Activated CD4-positive, alpha-beta T cell treated with anti-CD3 and anti-CD28 coated beads, Interleukin-2, amount 50 U/mL, for 24 hours (primary cell): ENCODE data around the gene MPZL1.
"Not testable (repeated sequence)": the region's sequence is repeated elsewhere in the genome, so short reads cannot be mapped to it uniquely, and the experiment has no call there.

Experiments used
- DNase-seq, 2 donors: peaks; one replicate each; pipeline ENCODE4 v3.0.0-alpha.2; 2020; ENCODE audit warnings: low read depth in 1 of 2, low spot score in 1 of 2

Gene MPZL1

DNA sequence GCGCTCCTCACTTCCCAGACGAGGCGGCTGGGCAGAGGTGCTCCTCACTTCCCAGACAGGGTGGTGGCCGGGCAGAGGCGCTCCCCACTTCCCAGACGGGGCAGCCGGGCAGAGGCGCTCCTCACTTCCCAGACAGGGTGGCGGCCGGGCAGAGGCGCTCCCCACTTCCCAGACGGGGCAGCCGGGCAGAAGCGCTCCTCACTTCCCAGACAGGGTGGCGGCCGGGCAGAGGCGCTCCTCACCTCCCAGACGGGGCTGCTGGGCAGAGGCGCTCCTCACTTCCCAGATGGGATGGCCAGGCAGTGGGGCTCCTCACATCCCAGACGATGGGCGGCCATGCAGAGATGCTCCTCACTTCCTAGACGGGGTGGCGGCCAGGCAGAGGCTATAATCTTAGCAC is 84.5 kb downstream of the MPZL1 start:
- not testable (repeated sequence) for DNase-seq

GRCh38 chr1:167806676-167807075 is 84.9 kb downstream of the MPZL1 start:
- not testable (repeated sequence) for DNase-seq

- no peak for DNase-seq
Measured at GRCh38 chr1:167808104-167808503, 86.3 kb downstream of the MPZL1 start.

DNA sequence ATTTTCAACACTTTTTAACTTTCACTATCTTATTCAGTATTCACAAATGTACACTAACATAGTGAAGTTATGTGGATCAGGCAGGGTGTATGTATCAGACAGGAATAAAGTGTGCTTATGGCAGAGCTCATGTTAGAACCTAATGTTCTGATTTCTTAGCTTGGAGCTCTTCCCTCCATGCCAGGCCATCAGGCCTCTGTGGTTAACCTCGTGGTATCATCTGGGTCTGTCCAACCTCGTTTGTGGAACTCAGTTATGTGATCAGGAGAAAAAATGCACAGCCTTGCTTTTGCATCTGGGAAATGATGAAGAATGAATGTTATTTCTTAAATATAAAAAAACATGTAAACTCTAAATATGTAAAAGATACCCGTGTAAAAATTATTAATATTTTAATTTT is 86.9 kb downstream of the MPZL1 start:
- no peak for DNase-seq

DNA sequence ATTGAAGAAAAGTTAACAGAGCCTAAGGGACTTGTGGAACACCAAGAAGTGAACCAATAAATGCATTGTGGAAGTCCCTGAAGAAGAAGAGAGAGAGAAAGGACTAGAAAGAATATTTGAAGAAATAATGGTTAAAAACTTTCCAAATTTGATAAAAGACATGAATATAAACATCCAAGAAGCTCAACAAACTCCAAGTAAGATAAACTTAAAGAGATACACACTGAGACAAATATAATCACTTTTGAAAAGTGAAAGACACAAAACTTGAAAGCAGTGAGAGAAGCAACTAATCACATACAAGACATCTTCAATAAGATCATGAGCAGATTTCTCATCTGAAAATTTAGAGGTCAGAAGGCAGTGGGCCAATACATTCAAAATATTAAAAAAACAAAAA is 91.2 kb downstream of the MPZL1 start:
- DNase-seq: no peak

GRCh38 chr1:167815650-167816049 is 93.9 kb downstream of the MPZL1 start:
- no peak for DNase-seq

GRCh38 chr1:167819849-167820683 is 98.3 kb downstream of the MPZL1 start:
- no peak for DNase-seq

DNA sequence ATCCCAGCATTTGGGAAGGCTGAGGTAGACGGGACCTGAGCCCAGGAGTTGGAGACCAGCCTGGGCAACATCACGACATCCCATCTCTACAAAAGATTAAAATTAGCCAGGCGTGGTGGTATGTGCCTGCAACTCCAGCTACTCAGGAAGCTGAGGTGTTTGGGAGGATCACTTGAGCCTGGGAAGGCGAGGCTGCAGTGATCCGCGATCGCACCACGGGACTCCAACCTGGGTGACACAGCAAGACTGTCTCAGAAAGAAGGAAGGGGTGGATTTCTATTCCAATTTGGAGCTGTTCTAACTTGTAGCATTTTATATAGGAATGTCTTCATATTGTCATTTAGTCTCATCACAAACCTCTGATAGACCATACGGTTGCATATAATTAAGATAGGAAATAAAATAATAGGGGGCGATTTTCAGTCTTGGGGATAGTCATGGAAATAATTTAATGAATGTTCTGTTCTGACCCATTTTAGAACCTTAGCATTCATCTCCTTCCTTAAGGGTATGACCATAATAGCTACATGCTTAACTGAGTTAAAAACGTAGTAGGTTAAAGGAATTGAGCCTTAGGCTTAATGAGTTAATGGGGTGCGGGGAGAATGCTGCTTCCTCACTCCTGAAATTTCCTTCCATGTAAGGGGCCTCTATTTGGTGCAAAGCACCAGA is 99.0 kb downstream of the MPZL1 start:
- DNase-seq: no peak

DNA sequence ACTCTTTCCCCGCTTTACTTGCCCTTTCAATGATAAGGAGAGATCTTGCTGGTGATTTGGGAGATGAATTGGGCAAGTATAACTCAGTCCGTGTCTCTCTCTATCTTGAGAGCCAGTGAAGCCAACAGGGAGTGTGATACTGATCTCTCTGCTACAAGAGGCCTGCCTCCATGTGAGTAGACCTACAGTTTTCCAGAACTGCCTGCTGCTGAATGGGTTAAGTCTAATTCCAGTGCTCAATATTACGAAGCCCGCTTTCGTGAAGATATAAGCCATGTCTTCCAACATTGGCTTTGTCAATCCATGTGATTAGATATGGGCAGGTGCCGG is 99.5 kb downstream of the MPZL1 start:
- DNase-seq: no peak

DNA sequence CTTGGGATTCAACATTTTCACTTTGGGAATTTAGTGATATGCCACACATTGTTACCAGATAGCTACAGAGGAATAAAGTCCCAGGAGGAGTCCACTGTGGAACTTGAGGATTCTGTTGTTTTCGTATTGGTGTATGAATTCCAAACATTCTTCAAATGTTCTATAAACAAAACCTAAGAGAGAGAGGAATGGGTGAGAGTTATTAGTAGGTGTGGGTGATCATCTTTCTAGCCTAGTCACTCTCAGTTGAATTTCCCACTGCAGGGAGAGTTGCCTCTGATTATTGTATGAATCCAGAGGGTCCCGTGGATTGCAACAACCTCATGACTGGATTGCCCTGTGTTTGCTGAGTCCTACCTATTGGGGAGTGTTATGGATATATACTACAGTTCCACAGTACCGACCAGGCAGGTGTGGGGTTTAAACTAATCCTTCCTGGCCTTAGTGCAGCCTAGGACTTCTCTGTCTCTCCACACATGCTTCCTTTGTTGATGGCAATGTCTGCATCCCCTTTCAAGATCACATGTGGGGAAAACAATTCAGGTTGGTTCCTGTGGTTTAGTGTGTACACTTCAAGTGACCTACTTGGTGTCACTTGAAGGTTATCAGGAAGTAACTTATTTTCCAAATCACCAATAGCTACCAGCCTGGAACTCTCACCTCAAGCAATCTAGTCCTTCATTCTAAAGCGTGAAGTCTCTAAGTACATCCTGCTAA is 100.3 kb downstream of the MPZL1 start:
- no peak for DNase-seq

DNA sequence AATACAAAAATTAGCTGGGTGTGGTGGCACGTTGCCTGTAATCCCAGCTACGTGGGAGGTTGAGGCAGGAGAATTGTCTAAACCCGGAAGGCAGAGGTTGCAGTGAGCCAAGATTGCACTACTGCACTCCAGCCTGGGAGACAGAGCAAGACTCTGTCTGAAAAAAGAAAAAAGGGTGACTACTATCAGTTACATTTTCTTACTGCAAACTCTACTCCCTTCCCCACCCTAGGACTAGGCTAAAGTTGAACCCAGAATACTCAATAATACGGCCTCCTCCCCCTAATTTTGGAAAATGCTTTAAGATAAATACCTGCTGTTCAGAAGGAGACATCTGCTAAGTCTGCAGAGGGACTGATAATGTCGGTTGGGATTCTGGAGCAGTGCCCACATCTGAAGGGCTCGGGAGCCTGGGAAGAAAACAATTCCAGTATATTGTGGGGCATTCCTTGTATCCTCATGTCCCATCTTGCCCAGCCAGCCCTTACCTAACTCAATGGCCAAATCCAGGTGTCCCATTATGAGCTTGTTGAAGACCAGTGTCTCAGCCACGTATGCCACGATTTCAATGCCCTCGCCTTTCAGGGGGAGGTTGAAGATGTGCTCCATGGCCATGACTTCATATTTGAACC is 102.5 kb downstream of the MPZL1 start:
- DNase-seq: no peak

DNA sequence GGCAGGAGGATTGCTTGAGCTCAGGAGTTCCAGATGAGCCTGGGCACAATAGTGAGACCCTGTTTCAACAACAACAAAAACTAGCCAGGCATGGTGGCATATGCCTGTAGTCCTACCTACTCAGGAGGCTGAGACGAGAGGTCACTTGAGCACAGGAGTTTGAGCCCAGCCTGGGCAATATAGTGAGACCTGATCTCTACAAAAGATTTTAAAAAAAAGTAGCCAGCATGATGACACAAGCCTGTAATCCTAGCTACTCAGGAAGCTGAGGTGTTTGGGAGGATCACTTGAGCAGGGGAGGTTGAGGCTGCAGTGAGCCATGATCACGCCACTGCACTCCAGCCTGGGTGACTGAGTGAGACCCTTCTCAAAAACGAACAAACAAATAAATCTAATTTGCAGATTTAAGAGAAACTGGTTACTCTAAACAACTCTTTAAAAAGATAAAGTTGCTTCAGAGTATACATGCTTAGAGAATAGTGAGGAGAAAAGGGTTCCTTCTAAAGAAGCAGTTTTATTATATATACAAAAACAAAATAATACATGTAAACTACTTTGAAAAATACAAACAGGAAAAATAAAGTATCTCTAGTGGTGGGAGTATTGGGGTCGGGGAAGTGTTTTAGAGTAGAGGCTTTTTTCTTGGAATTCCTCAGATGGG is 103.8 kb downstream of the MPZL1 start:
- DNase-seq: no peak

DNA sequence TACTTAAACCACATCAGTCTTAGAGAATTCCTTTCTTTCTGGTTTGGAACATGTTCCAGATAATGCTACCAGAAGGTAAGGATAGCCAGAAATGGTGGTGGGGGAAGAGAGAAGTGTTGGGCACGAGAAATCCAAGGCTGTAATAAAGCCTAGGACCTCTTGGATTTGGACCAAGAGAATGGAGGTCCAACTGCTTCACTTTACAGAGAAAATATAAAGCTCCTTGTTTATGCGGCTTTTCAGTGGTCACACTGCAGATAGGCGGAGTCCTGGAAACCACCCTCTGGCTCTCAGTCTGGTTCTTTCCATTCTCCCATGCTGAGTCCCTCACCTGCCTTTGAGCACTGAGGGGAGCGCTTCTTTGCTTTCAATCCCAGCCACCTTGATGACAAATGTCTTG is 104.3 kb downstream of the MPZL1 start:
- no peak for DNase-seq

- no peak for DNase-seq
Measured at GRCh38 chr1:167829868-167830267, 108.1 kb downstream of the MPZL1 start.

DNA sequence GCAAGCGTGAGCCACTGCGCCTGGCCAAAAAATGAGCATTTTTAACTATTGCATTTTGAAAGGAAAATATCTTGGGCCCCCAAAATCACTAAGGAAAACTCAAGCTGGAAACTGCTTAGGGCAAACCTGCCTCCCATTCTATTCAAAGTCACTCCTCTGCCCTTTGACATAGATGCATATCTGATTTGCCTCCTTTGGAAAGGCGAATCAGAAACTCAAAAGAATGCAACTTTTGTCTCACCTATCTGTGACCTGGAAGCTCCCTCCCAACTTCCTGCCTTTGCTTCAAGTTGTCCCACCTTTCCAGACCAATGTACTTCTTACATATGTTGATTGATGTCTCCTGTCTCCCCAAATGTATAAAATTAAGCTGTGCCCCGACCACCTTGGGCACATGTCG is 108.9 kb downstream of the MPZL1 start:
- not testable (repeated sequence) for DNase-seq

- no peak for DNase-seq
Measured at GRCh38 chr1:167832693-167833092, 110.9 kb downstream of the MPZL1 start.

- DNase-seq: no peak
Measured at GRCh38 chr1:167833904-167834303, 112.1 kb downstream of the MPZL1 start.

- DNase-seq: no peak
Measured at GRCh38 chr1:167836197-167836596, 114.4 kb downstream of the MPZL1 start.

DNA sequence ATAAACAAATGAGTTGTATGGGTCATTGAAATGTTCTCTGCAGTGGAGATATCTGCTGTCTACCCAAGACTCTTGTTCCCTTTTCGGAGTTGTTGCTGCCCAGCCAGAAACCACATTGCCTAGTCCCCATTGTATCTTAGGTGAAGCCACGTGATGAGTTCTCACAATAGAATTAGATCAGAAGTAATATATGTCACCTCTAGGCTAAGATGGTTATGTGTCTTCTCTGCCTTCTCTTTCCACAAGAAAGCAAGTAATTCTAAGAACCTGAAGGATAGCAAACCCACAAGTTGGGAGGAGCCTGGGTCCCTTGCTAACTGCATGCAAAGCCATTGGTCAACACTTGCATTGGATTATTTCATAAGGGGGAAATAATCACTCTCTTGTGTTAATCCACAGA is 115.5 kb downstream of the MPZL1 start:
- no peak for DNase-seq

- DNase-seq: no peak
Measured at GRCh38 chr1:167839009-167839408, 117.2 kb downstream of the MPZL1 start.
